COLO668 (cell line): ENCODE results near the gene ZGPAT.
"Not testable (repeated sequence)": the region's sequence is repeated elsewhere in the genome, so short reads cannot be mapped to it uniquely, and the experiment has no call there.

Experiments
- DNase-seq: peaks from one replicate; lab custom pipeline; 2025; ENCODE audit not compliant: unreplicated experiment; lab: John Stamatoyannopoulos, UW

ZGPAT gene, protein sequence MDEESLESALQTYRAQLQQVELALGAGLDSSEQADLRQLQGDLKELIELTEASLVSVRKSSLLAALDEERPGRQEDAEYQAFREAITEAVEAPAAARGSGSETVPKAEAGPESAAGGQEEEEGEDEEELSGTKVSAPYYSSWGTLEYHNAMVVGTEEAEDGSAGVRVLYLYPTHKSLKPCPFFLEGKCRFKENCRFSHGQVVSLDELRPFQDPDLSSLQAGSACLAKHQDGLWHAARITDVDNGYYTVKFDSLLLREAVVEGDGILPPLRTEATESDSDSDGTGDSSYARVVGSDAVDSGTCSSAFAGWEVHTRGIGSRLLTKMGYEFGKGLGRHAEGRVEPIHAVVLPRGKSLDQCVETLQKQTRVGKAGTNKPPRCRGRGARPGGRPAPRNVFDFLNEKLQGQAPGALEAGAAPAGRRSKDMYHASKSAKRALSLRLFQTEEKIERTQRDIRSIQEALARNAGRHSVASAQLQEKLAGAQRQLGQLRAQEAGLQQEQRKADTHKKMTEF

DNA sequence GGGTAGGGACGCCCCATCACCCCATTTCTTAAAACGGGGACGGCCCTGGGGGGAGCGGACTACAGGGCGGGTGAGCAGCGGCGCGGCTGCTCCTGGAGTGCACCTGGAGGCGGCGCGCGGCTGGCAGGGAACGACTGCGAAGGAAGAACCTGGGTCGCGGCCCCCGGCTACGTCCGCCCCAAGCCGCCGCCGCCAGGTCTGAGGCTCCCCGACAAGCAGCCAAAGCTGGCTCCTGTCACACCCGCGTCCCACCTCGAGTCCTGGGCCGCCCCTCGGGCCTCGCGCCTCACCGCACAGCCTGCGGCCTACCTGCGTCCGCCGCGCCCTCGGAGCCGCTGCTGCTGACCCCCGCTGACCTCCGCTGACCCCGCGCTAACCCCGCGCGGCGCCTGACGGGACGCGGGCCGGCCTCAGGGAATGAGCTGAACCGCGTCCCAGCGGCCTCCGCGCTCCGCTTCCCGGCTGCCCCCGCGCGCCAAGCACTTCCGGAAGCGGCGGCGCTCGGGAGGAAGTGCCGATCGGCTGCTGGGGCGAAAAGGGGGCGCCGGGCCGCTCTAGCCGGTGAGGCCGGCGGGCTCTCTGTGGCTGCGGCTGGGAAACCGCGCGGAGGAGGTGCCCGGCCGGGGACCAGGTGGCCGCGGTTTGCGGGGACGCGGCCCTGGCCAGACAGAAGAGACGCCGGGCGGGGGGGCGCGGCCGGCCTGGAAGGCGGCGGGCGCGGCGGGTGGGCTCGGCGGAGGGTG, at the start of gene ZGPAT, which contains the start of gene ARFRP1:
ZGPAT (plus strand) TSS at position 482 of the 743 bp plus-strand sequence. CDS start 542 bp downstream, outside the sequence.
ARFRP1 (minus strand) TSS at position 419 of the 743 bp plus-strand sequence. CDS start 885 bp downstream, outside the sequence.
- peak; percentile 95 for DNase-seq

GRCh38 chr20:63658749-63659187, 49.1 kb upstream of the ZGPAT start:
- no peak for DNase-seq

DNA sequence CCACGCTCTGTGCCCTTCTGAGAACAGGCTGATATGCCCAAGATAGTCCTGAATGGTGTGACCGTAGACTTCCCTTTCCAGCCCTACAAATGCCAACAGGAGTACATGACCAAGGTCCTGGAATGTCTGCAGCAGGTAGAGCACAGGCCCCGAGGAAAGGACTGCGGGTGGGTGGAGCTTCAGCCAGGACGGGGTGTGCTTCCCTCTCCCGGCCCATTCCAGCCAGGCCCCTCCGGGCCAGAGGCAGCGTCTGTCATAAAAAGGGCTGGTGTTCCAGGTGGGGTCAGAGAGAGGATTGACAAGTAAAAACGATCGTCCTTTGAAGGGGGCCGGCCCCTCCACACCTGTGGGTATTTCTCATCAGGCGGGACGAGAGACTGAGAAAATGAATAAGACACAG, 48.5 kb upstream of the ZGPAT start:
- no peak for DNase-seq

GRCh38 chr20:63660174-63660573, 47.7 kb upstream of the ZGPAT start:
- DNase-seq, result not testable (repeated sequence)

DNA sequence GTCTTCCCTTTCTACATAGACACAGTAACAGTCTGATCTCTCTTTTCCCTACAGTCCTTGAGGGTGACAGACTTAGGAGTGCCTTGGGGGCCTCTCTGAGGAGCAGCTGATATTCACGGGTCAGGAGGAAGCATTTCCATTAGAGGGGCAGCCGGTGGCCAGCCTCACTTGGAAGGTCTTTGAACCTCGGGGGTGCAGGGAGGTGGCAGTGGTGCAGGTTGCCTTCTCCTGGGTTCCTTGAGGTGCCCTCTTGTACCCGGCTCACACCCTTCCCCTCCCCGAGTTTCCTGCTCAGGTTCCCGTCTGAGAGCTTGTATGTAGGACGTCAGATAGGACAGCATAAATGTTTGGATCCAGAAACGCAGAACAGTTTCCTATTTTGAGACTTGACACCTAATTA, 47.2 kb upstream of the ZGPAT start:
- DNase-seq, result no peak

DNA sequence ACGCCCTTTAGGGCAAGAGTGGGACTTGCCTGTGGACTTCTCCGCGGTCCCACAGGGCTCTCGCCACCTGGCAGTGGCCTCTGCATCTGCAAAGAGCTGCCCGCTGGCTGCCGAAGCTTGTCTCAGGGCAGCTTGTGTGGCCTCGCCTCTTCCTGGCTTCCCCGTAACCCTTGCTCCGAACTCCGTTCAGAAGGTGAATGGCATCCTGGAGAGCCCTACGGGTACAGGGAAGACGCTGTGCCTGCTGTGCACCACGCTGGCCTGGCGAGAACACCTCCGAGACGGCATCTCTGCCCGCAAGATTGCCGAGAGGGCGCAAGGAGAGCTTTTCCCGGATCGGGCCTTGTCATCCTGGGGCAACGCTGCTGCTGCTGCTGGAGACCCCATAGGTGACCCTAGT, 46.7 kb upstream of the ZGPAT start:
- DNase-seq, result no peak

DNA sequence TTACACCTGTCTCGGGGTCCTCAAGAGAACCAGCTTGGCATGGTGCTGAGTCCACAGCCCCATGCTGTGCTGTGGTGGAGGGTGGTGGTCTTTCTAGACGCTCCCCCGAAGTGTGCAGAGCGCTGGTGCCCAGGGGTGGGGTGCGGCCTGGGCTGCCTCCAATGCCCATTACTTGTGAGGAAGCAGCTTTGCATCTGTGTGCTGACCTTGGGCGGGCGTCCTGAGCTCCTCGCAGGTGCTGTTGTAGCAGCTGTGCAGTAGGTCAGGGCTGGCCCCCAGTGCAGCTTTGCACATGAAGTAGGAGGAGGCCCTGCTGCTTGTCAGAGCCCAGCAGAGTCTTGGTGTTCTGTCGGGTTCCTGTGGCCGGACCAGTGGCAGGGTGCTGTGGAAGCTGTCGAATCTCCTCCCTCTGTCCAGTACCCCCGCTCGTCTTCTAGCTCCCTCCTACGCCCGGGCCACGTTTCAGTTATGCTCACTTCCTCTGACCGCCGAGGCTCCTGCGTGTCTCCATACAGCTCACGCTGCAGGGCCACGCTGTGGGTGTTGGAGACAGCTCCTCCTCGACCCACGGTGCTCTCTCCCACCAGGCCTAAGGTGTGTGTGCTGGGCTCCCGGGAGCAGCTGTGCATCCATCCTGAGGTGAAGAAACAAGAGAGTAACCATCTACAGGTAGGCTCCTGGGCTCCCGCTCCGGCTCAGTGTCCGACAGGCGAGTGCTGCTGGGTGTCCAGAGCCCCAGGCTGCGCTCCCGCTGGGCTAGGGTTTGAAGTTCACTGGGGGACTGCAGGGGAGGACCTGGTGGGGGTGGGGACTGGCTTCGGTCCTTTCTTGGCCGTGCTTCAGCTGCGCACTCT, 45.7 kb upstream of the ZGPAT start:
- DNase-seq, result no peak

GRCh38 chr20:63662813-63663189, 45.0 kb upstream of the ZGPAT start:
- DNase-seq, result no peak

DNA sequence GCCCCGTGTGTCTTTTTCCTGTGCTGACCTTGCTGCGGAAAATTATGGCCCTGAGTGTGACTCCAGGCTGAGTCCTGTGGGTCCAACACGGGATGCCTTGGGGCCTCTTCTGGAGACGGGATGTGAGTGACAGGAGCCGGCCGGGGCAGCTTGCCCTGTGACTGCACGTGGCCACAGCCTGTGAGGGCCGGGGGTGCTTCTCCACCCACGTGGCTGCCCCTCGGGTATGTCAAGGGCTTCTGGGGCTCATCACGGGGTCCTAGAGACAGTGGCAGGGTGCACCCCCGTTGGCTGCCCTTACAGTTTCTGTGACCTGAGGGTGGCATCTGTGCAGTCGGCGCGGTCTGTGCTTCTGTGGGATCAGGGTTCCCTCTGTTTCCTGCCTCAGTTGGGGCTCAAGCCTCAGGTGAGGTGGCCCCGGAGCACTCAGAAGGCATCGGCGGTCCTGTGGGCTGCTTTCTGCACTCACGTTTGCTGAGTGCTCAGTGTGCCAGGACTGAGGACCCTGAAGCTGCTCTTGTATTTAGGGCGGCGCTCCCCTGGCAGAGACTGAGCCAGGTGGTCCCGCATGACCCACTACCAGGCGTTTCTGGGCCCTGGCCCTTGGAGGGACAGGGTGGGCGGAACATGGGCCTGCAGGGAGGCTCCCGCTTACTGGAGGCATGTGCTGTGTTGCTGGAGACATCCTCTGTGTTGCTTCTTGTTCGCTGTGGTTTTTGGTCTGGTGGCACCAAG, 44.3 kb upstream of the ZGPAT start:
- DNase-seq, result no peak

- no peak for DNase-seq
These were observed 43.5 kb upstream of the ZGPAT start for GRCh38 chr20:63664143-63664851.

DNA sequence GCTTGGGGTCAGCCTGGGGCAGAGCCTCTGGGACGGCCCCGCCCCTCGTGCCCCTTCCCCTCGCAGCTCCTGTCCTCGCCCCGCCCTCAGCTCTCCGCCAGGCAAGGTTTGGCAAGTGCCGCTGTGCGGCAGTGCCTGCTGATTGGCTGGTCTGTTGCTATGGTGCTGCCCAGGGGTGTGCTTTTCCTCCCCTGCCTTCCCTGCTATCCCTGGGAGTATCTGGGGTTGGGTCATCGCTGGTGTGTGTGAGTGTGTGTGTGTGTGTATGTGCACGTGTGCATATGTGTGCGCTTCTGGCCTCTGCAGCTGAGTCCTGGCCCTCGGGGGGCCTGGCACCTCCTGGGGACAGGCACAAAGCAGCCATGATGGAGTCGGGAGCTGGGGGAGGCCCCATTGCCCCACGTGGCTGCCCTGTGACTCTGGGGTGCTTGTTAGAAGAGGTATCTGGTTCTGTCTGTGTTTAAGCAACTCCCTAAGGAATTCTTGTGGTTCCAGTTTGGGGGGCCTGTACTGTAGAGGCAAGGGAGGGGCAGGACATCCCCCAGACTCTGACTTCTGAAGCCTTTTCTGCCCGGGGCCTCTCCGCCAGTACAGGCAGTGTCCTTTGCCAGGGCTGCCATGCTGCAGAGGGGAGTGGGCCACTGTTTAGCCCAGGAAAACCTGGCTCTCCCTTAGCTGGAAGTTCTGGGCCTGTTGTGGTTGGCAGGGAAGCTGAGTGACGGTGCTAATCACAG, 42.8 kb upstream of the ZGPAT start:
- no peak for DNase-seq

GRCh38 chr20:63665708-63666107, 42.1 kb upstream of the ZGPAT start:
- DNase-seq, result no peak

GRCh38 chr20:63667858-63668257, 40.0 kb upstream of the ZGPAT start:
- DNase-seq, result no peak

GRCh38 chr20:63668351-63668750, 39.5 kb upstream of the ZGPAT start:
- no peak for DNase-seq

DNA sequence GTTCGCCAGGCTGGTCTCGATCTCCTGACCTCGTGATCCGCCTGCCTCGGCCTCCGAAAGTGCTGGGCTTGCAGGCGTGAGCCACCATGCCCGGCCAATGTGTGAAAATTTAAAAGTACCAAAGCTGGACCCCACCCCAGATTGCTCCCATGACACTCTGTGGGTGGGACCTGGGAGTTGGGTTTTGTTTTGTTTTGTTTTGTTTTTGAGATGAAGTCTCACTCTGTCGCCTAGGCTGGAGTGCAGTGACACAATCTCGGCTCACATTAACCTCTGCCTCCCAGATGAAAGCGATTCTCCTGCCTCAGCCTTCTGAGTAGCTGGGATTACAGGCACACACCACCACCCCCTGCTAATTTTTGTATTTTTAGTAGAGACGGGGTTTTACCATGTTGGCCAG, 36.1 kb upstream of the ZGPAT start:
- DNase-seq, result not testable (repeated sequence)

DNA sequence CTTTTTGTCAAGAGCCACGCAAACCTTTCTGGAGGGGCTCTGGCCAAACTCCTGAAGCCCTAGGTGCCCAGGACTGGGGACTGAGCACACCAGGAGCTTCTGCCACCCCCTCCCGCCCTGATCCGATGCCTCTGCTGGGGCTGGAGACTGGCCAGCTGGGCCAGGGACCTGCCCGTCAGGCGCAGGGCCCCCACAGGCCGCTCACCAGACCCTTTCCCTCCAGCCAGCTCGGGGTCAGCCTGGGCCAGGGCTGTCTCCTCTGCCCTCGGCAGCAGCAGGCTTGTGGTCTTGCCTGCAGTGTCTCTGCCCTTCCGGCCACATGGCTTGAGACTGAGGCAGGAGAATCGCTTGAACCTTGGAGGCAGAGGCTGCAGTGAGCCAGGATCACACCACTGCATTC, 35.2 kb upstream of the ZGPAT start:
- DNase-seq, result no peak

GRCh38 chr20:63673951-63674350, 33.9 kb upstream of the ZGPAT start:
- no peak for DNase-seq

GRCh38 chr20:63675681-63676368, 32.0 kb upstream of the ZGPAT start:
- DNase-seq, result no peak
